Lower lobe of right lung (tissue), 2 donors: ENCODE data around the gene SREBF1. TPM values are rescaled to one million over a fixed set of nuclear protein-coding genes. Genes with fewer than 3 reads are reported as not detected.
"Not testable (repeated sequence)": the region's sequence is repeated elsewhere in the genome, so short reads cannot be mapped to it uniquely, and the experiment has no call there.

Source experiments
- ATAC-seq, 2 donors: fragments of 200-7000 bp; cut with Tn5 transposase; one replicate each; pipeline ENCODE4 v1.9.1; 2020 to 2022; ENCODE audit warnings: mild to moderate bottlenecking in 2 of 2, moderate library complexity in 2 of 2
- DNase-seq: peaks from one replicate; pipeline ENCODE4 v3.0.0-alpha.2; 2020
- H3K27ac ChIP-seq: fragments of 200-600 bp; one replicate; pipeline ENCODE4 v1.8.0; 2022
- H3K27me3 ChIP-seq: fragments of 200-600 bp; one replicate; pipeline ENCODE4 v1.8.0; 2022; ENCODE audit warnings: low read depth
- H3K36me3 ChIP-seq: fragments of 200-600 bp; one replicate; pipeline ENCODE4 v1.8.0; 2022; ENCODE audit warnings: mild to moderate bottlenecking
- H3K4me1 ChIP-seq: fragments of 200-600 bp; one replicate; pipeline ENCODE4 v1.8.0; 2022
- H3K4me3 ChIP-seq: fragments of 200-600 bp; one replicate; pipeline ENCODE4 v1.8.0; 2022; ENCODE audit warnings: mild to moderate bottlenecking
- H3K9me3 ChIP-seq: fragments of 200-600 bp; one replicate; pipeline ENCODE4 v1.8.0; 2022
- intact Hi-C: fragments of 100-400 bp; cut with DNase I; formaldehyde crosslinking; loops from one replicate; pipeline ENCODE4 v1.11.0; 2022
- total RNA-seq: library from RNA; stranded (reverse); fragmentation: NEBNext Ultra II Directional; extraction: Animal tissue kit (Norgen Biotek cat#: 25700); gene quantifications from one replicate; pipeline ENCODE4 v1.2.1, GENCODE V29; 2021
- TF ChIP-seq, protein P1 (sequence below): fragments of 200-600 bp; IDR thresholded peaks from one replicate; pipeline ENCODE4 v1.8.0; 2022; ENCODE audit warnings: antibody characterized with exemption, mild to moderate bottlenecking
- donor health status: DM: no; HTN: yes; CAD: no; lungs with severe emphysema.

Gene SREBF1
- total RNA-seq, 1 donor from 2014 or later, result 77.2 TPM

DNA sequence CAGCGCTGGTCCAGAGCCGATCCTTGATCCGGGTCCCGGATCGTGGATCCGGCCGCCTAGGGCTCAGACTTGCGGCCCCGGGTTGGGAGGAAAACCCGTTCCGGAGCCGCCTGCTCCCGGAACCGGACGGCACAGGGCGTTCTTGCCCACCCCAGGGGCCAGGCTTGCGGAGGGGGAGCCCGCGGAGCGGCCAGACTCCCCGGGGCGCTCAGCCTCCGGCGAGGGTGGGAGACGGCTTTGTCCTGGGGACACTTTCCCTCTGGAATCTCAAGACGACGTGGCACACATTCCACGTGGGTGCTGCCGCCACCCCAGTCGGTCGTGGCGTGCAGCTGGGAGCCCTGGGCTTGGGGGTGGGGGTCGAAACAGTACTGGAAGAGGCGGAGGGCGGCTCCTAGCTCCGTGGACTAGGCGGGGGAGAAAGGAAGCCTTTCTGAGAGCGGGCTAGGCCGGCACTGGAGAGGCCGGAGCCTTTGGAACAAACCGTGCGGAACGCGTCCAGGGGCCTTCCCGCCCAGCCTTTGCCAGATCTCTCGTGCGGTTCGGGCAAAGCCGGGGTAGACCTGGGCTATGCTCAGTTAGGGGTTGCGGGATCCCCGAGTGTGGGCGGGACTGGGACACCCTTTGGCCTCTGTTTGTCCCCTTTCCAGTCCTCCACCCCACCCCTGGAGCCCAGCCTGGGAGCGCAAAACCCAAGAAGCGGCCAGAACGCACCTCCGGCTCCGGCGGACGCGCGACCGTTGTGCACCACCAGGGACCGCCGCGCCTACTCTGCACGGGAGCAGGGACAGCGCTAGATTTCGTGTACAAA lies 26.5 kb downstream of the SREBF1 start:
- Histone ChIP-seq H3K9me3 (no peaks in the 10 kb centered on the region), H3K4me1 (peaks cover 26% of the 10 kb centered on the region), H3K27ac (peak overlapping the region; percentile 41), H3K4me3 (peak overlapping the region; percentile 30), H3K27me3 (no peaks in the 10 kb centered on the region), H3K36me3 (peaks cover 58% of the 10 kb centered on the region)
- DNase-seq, result no peak
- TF ChIP-seq, protein P1, sequence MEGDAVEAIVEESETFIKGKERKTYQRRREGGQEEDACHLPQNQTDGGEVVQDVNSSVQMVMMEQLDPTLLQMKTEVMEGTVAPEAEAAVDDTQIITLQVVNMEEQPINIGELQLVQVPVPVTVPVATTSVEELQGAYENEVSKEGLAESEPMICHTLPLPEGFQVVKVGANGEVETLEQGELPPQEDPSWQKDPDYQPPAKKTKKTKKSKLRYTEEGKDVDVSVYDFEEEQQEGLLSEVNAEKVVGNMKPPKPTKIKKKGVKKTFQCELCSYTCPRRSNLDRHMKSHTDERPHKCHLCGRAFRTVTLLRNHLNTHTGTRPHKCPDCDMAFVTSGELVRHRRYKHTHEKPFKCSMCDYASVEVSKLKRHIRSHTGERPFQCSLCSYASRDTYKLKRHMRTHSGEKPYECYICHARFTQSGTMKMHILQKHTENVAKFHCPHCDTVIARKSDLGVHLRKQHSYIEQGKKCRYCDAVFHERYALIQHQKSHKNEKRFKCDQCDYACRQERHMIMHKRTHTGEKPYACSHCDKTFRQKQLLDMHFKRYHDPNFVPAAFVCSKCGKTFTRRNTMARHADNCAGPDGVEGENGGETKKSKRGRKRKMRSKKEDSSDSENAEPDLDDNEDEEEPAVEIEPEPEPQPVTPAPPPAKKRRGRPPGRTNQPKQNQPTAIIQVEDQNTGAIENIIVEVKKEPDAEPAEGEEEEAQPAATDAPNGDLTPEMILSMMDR, result no peak
- ATAC-seq, result peak; percentile 1 to 4
- intact Hi-C loops, result loop anchor here (5.0 kb wide), 1 partner anchor 52 kb away; no protein-coding TSS in a partner anchor

GRCh38 chr17:17809531-17810083 lies 27.2 kb downstream of the SREBF1 start:
- H3K27ac ChIP-seq, result peak overlapping the region; percentile 41
- H3K4me3 ChIP-seq, result peak overlapping the region; percentile 30
- ATAC-seq, result no peak
- H3K9me3 ChIP-seq, result no peaks in the 10 kb centered on the region
- peaks cover 57% of the 10 kb centered on the region for H3K36me3 ChIP-seq
- DNase-seq, result no peak
- H3K4me1 ChIP-seq, result peaks cover 26% of the 10 kb centered on the region
- intact Hi-C loops, result loop anchor here (5.0 kb wide), 1 partner anchor 53 kb away; no protein-coding TSS in a partner anchor
- TF ChIP-seq, protein P1, result no peak
- H3K27me3 ChIP-seq, result no peaks in the 10 kb centered on the region

DNA sequence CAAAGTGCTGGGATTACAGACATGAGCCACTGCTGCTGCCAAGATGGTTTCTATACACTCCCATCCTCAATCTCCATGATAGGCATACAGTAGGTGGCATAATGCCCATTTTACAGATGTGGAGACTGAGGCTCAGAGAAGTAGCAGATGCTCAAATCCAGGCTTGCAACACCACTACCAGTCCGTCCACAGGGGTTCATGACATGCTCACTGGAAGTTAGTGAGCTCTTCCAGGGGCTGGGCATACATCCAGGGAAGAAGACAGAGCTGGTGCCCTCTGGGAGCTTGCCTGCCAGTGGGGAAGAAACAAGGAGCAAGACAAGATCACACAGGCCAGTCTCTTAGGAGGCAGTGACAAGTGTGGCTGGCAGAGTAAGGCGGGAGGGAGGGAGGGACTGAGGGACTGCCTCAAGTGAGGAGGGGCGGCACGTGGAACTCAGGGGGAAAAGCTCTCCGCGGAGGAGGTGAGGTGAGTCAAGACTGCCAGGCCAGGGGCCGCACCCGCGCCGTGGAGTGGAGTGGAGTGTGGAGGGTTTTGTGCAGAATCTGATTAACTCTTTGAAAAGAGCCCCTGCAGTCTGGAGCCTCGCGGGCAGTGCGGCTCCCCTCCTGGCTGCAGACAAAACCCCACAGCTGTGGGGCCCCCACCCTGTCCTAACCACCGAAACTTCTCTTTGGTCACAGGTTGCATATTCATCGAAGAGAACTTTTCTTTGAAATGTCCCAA lies 27.9 kb downstream of the SREBF1 start:
- DNase-seq, result no peak
- no peak overlapping the region for H3K4me3 ChIP-seq
- no peaks in the 10 kb centered on the region for H3K27me3 ChIP-seq
- H3K36me3 ChIP-seq, result peaks cover 57% of the 10 kb centered on the region
- H3K4me1 ChIP-seq, result peaks cover 26% of the 10 kb centered on the region
- no peaks in the 10 kb centered on the region for H3K9me3 ChIP-seq
- H3K27ac ChIP-seq, result no peak overlapping the region
- no peak for ATAC-seq
- intact Hi-C loops, result no loop called here
- TF ChIP-seq, protein P1, result no peak

- ATAC-seq, intact Hi-C loops, H3K9me3 ChIP-seq, DNase-seq, H3K27ac ChIP-seq, H3K4me3 ChIP-seq, H3K27me3 ChIP-seq: not testable (repeated sequence)
- Histone ChIP-seq H3K36me3 (peaks cover 57% of the 10 kb centered on the region), H3K4me1 (peaks cover 26% of the 10 kb centered on the region)
Measured at GRCh38 chr17:17808200-17808599, 28.6 kb downstream of the SREBF1 start.

DNA sequence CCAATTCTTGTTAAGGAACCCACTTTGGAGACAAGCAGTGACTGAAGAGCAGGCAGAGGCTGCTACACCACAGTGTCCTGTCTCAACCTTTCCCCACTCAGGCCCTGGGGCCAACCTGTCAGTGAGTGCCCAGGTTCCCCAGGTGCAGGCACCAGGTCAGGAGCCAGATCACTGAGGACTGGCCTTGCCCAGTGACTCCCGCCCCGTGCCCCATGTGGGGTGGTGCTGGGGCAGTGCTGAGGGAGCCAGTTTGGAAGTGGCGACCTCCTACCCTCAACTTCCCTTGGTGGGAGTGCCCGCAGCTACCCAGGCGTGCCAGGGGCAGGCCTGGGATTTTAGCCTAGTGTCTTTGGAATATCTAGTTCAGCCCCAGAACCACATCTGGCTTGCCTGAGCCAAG lies 29.3 kb downstream of the SREBF1 start:
- ATAC-seq, result no peak
- intact Hi-C loops, result no loop called here
- H3K27me3 ChIP-seq, result no peaks in the 10 kb centered on the region
- H3K27ac ChIP-seq, result no peak overlapping the region
- TF ChIP-seq, protein P1, result no peak
- DNase-seq, result no peak
- peaks cover 50% of the 10 kb centered on the region for H3K36me3 ChIP-seq
- peaks cover 22% of the 10 kb centered on the region for H3K4me1 ChIP-seq
- H3K9me3 ChIP-seq, result no peaks in the 10 kb centered on the region
- no peak overlapping the region for H3K4me3 ChIP-seq
